GM12875 (cell line): ENCODE data around the gene FAM168A.

Experiments used
- H3K4me3 ChIP-seq: one replicate; pipeline ENCODE4 v1.5.1; 2011; ENCODE audit warnings: low read depth, low read length, control low read depth
- TF ChIP-seq, protein P1 (sequence below): IDR thresholded peaks from 2 replicates; pipeline ENCODE4 v1.5.1; 2011; ENCODE audit warnings: low read depth, mild to moderate bottlenecking, control low read depth, inconsistent platforms, low read length, moderate library complexity, borderline replicate concordance; ENCODE audit not compliant: insufficient read depth

The FAM168A gene

DNA sequence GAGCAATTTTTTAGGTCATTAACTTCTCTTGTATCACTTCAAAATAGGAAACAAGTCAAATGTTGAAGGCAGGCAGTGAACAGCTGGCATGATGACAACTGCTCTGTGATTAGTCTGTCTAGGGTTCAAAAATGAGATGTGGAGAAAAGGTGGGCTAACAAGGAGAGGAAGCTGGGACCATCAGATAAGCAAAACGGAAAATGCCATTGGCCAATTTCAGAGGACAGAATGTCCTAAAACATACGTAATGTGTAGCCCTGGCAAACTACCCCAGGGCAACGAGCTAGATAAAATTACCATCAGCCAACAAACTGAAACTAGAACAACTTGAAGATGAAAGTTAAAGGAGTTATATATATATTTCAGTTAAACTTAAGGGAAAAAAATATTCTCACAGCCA lies 128.5 kb downstream of the FAM168A start:
- TF ChIP-seq, protein P1, sequence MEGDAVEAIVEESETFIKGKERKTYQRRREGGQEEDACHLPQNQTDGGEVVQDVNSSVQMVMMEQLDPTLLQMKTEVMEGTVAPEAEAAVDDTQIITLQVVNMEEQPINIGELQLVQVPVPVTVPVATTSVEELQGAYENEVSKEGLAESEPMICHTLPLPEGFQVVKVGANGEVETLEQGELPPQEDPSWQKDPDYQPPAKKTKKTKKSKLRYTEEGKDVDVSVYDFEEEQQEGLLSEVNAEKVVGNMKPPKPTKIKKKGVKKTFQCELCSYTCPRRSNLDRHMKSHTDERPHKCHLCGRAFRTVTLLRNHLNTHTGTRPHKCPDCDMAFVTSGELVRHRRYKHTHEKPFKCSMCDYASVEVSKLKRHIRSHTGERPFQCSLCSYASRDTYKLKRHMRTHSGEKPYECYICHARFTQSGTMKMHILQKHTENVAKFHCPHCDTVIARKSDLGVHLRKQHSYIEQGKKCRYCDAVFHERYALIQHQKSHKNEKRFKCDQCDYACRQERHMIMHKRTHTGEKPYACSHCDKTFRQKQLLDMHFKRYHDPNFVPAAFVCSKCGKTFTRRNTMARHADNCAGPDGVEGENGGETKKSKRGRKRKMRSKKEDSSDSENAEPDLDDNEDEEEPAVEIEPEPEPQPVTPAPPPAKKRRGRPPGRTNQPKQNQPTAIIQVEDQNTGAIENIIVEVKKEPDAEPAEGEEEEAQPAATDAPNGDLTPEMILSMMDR, result no peak
- no peak overlapping the region for H3K4me3 ChIP-seq

DNA sequence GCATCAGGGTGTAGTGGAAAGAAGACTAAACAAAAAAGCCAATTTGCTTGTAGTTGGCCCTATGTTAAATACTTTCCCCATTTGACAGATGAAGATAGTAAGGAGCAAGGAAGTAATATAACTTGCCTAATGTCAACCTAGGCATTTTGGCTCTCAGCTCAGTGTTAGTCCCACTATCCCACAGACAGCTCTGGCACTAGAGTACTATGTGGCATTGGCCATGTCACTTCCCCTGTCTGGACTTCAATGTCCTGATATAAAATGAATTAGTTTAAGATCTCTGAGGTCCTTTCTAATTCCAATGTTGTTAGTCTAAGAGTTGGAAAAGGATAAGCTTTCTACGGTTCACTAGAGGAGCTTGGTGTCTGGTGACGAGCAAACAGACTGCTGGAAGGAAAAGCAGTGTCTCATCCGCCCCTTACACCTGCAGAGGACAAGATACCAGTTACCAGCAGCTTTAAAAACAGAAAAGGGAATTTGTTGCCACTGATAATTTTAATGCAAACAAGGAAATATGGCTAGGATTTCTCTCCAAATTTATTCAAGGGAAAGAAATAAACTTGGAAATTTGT lies 129.2 kb downstream of the FAM168A start:
- TF ChIP-seq, protein P1, result no peak

DNA sequence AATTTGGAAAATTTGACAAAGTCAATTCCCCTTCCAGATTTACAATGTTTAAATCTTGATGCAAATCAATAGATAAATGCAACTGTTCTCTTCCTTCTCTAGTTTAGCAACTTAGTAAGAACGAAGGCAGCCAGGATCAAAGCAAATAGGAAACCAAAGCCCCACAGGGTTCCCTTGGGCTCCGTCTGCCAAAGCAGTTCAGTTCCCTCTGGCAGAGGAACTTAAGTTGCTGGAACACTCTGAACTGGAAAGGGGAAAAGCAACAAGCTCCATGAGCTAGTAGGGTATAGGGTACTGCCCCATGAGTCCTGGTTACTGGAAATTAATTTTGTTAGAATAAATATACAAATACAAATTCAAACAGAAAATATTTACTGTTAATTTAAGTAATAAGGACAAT lies 130.4 kb downstream of the FAM168A start:
- TF ChIP-seq, protein P1, result no peak
- no peak overlapping the region for H3K4me3 ChIP-seq

More for the DNA sequence above, 129.2 kb downstream of the FAM168A start:
- H3K4me3 ChIP-seq, result no peak overlapping the region

DNA sequence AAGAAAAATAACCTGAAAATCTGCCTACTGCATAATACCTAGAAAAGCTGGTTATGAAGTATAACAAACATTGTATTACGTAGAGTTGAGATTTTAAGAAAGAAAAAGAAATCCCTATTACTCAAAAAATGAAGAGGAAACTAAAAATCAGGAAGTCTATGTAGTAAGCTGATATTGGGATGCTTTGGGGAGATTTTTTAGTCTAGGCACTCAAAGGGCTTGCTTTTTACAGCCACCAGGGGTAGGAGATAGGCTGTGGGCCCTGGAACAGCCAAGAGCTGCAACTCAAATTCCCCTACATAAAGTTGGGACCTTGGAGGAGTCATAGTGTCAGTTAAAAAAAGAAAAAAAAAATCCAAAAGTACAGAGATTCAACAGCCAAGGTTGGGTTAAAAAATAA lies 131.3 kb downstream of the FAM168A start:
- TF ChIP-seq, protein P1, result no peak
- H3K4me3 ChIP-seq, result no peak overlapping the region

DNA sequence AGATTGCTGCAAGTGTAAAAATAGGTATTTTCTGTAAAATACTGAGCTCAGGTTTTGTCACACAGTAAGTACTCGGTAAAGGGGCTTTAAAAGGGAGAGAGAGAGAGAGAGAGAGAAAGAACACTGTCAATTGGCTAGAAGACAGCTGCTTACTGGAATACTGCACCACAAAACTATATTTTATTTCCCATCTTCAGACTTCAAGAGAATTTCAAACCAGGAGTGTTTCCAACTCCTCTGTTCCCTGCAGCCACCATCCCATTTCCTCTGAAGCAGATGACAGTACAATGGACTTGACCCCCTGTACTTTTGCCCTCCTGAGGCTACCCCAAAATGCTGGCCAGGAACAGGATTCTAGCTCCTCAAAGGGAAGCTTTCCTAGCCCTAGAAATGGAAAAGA lies 132.0 kb downstream of the FAM168A start:
- no peak overlapping the region for H3K4me3 ChIP-seq
- TF ChIP-seq, protein P1, result no peak

DNA sequence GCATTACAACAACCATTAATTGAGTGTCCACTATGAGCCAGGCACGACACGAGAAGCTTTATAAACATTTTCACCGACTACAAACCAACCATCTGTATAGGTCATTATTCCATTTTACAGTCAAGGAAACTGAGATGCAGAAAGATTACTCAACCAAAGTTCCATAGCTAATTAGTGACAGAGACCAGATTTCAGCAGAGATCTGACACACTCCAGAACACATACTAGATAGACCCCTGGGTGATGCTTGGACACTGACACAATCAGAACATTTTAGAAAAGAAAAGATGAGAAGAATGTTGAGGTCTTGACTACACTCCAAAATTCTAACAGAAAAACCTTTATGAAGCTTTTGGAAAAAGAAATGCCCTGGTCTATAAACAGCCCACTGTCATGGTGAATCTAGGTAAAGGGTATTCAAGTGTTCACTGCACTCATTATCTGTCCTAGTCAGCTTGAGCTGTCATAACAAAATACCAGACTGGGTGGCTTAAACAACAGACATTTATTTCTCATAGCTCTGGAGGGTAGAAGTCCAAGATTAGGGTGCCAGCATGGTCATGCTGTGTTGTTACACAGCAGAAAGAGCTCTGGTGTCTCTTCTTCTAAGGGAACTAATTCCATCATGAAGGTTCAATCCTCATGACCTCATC lies 132.8 kb downstream of the FAM168A start:
- TF ChIP-seq, protein P1, result no peak
- no peak overlapping the region for H3K4me3 ChIP-seq

DNA sequence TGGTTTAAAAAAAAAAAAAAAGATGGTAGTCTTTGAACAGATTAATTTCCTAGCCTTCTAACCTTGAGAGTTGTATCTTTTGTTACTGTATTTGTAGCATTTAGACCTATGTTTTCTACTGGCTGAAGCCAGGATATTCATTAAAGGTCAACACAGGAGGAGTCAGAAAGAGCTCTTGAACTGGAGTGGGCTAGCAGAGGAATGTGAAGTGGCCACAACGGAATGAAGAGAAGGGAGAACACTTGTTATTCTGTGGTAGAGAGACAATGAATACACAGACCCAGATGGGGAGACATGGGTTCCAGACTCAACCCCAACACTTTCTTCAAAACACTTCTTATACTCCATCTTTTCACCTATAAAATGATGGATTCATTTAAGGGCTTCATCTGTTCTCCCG lies 133.6 kb downstream of the FAM168A start:
- no peak overlapping the region for H3K4me3 ChIP-seq
- TF ChIP-seq, protein P1, result no peak
